Measurements from ENCODE around the gene SMU1.

GRCh38 chr9:33082128-33082527, 5.7 kb upstream of the SMU1 start:
- TF ChIP-seq ELF1 (IDR thresholded peaks at IDR 0.05; ENCODE audit: borderline replicate concordance, low read depth) (no peak), CTCF (IDR thresholded peaks at IDR 0.05 in 2 of 3, conservative IDR thresholded peaks at IDR 0.05 in 1 of 3; ENCODE audit: borderline replicate concordance in 1 of 3, insufficient read depth in 1 of 3, low read depth in 2 of 3, low read length in 2 of 3) (no peak), REST (IDR thresholded peaks at IDR 0.05; ENCODE audit: low read depth) (no peak), EGR1 (IDR thresholded peaks at IDR 0.05; ENCODE audit: low read depth) (no peak), SP1 (IDR thresholded peaks at IDR 0.05; ENCODE audit: low read depth) (no peak), CEBPB (IDR thresholded peaks at IDR 0.05; ENCODE audit: low read depth) (no peak), JUND (IDR thresholded peaks at IDR 0.05) (no peak), POLR2AphosphoS5 (IDR thresholded peaks at IDR 0.05; ENCODE audit: low read depth, low read length) (no peak), EZH2 (IDR thresholded peaks at IDR 0.05) (no peak), RAD21 (IDR thresholded peaks at IDR 0.05; ENCODE audit: low read depth) (no peak), POLR2A (IDR thresholded peaks at IDR 0.05; ENCODE audit: borderline replicate concordance, extremely low read depth, insufficient read depth, insufficient read length) (no peak), YY1 (IDR thresholded peaks at IDR 0.05; ENCODE audit: extremely low read depth, insufficient replicate concordance, low read depth, low read length) (no peak), MAX (IDR thresholded peaks at IDR 0.05) (no peak), SRF (IDR thresholded peaks at IDR 0.05; ENCODE audit: low read depth) (no peak)

Measured in HCT116 (cell line).